Epithelial cell of umbilical artery (primary cell): ENCODE measurements around the gene RNF7. TPM values are rescaled to one million over a fixed set of nuclear protein-coding genes. Genes with fewer than 3 reads are reported as not detected.

ENCODE experiments used
- total RNA-seq: library from RNA; depleted of rRNA; stranded (reverse); fragments of >200 nt; gene quantifications from 2 replicates; pipeline ENCODE4 v1.2.3, GENCODE V29; 2014

The RNF7 gene
- total RNA-seq = 85.4 and 125 TPM in 2 replicates

DNA sequence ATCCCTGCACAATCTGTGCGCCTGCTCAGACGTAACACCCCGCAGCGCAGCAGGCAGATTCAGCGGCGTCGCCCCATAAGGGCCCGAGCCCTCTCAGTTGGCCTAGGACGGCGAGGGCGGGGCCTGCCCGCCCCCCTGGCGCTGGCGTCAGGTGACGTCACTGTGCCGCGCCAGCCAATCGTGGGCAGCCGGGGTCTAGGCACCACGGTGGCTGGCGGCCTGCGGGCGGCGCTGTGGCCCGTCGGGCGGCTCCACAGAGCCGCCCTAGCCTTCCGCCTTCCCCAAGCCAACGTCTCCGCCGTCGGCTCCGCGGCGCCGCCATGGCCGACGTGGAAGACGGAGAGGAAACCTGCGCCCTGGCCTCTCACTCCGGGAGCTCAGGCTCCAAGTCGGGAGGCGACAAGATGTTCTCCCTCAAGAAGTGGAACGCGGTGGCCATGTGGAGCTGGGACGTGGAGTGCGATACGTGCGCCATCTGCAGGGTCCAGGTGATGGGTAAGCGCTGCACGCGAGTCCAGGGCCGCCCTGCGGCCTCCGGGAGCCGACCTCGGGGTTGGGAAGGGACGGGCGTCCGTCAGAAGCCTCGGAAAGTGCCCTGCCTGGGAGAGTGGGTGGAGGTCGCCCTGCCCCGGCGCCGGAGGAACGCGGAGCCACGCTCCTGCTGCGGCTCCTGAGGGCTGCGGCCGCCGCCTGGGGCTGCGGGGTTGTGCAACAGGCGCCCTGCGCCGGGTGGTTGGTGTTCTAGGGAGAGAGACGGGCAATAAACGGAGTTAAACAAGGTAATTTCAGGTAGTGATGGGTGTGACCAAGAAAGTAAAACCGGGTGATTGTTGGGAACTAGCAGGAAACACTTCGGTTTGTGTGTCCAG, at the start of gene RNF7:
TSS of gene RNF7 (plus strand) at position 277 of the 869 bp plus-strand sequence. CDS start at position 321, 44 bp downstream.

DNA sequence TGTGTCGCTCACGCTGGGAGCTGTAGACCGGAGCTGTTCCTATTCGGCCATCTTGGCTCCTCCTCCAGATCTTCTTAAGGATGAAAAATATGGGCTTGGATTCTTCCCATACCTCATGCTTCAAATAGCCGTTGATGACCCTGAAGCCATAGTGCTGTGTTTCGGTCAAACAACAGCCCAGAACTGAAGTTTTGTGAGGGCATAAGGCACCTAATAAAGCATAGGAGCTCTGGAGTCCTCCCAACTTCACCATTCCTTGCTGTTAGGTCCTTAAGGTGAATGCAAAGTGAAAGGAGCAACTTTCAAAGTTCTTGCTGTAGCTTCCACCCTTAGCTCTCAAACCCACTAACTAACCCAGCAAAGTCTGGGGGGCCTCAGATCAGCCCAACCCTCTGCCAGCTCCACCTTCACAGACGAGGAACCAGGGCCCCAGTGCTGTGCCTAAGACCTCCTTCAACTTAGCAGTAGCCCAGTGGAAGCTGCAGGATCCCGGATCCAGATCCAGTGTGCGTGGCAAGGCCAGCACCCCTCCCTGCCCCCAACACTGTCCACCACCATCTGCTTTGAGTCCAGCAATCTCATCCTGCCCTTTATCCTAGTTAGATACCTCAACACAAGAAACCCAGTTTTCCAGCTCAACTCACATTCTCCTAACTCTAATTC, 25.1 kb downstream of the RNF7 start, which contains the start of gene GRK7:
TSS of gene GRK7 (plus strand) at position 321 of the 663 bp plus-strand sequence. CDS start 14,877 bp downstream, outside the sequence.

Other genes with a start within 250 kb of the RNF7 start
- gene GRK7, start 25.1 kb downstream of the RNF7 start, total RNA-seq = not detected in 2 replicates
- gene ATP1B3, start 138.3 kb downstream of the RNF7 start, total RNA-seq = 85.1 and 91.9 TPM in 2 replicates